Measurements from ENCODE around the gene FAM20C. TPM values are rescaled to one million over a fixed set of nuclear protein-coding genes. Genes with fewer than 3 reads are reported as not detected.
"Not testable (repeated sequence)": the region's sequence is repeated elsewhere in the genome, so short reads cannot be mapped to it uniquely, and the experiment has no call there.

FAM20C gene
- total RNA-seq, 1 experiment from 2014 or later, result 62.4 TPM

GRCh38 chr7:181738-182137, 10.6 kb upstream of the FAM20C start:
- TF ChIP-seq SIN3A (IDR thresholded peaks at IDR 0.05; ENCODE audit: borderline replicate concordance, insufficient read depth, low read depth, low read length), result no peak
- TF ChIP-seq POLR2AphosphoS5 (IDR thresholded peaks at IDR 0.05; ENCODE audit: low read depth, low read length), result no peak
- no peak for TF ChIP-seq CTCF (IDR thresholded peaks at IDR 0.05)
- no peak for TF ChIP-seq TCF7L2 (IDR thresholded peaks at IDR 0.05; ENCODE audit: low read depth, low read length)
- no peak for TF ChIP-seq REST (IDR thresholded peaks at IDR 0.05; ENCODE audit: insufficient read depth in 1 of 2, low read depth in 2 of 2, low read length in 1 of 2)
- POLR2A ChIA-PET, result no interaction called here
- no TSS peak for BruUV-seq (replicated peaks)

GRCh38 chr7:182502-182901, 9.9 kb upstream of the FAM20C start:
- BruUV-seq (replicated peaks); CTCF ChIA-PET; POLR2A ChIA-PET; ATAC-seq; H3K4me1 ChIP-seq (ENCODE audit: control insufficient read depth, insufficient read depth, low read length); H3K36me3 ChIP-seq (ENCODE audit: control insufficient read depth, insufficient read depth, low read length); H3K4me3 ChIP-seq (ENCODE audit: low read depth in 2 of 2, low read length in 2 of 2); intact Hi-C loops (cut with micrococcal nuclease; ENCODE audit: unreplicated experiment); H3K27me3 ChIP-seq (ENCODE audit: control insufficient read depth, insufficient read depth, low read length); in situ Hi-C loops (cut with HindIII; ENCODE audit: low pct_unique_long_range_greater_than_20kb, low sequenced_read_pairs); H3K9me3 ChIP-seq (ENCODE audit: control insufficient read depth, insufficient read depth, low read depth, low read length); H3K27ac ChIP-seq (ENCODE audit: low read length); DNase-seq (ENCODE audit: low read depth, low spot score): not testable (repeated sequence)

More at GRCh38 chr7:181738-182137, 10.6 kb upstream of the FAM20C start:
- no peaks in the 10 kb centered on the region for H3K9me3 ChIP-seq (ENCODE audit: control insufficient read depth, insufficient read depth, low read depth, low read length)
- no peak for DNase-seq (ENCODE audit: low read depth, low spot score)
- peaks cover 8% of the 10 kb centered on the region; the same call in 1 of the 2 replicates for H3K27me3 ChIP-seq (ENCODE audit: control insufficient read depth, insufficient read depth, low read length)
- no peak overlapping the region for H3K27ac ChIP-seq (ENCODE audit: low read length)
- no peaks in the 10 kb centered on the region for H3K36me3 ChIP-seq (ENCODE audit: control insufficient read depth, insufficient read depth, low read length)
- CTCF ChIA-PET, result no interaction called here
- ATAC-seq, result no peak
- H3K4me3 ChIP-seq (ENCODE audit: low read depth in 2 of 2, low read length in 2 of 2), result no peak overlapping the region
- in situ Hi-C loops (cut with HindIII; ENCODE audit: low pct_unique_long_range_greater_than_20kb, low sequenced_read_pairs) (no loop called here), intact Hi-C loops (cut with micrococcal nuclease; ENCODE audit: unreplicated experiment) (no loop called here)
- no peaks in the 10 kb centered on the region for H3K4me1 ChIP-seq (ENCODE audit: control insufficient read depth, insufficient read depth, low read length)

- ATAC-seq (no peak), DNase-seq (ENCODE audit: low read depth, low spot score) (no peak)
- Histone ChIP-seq H3K9me3 (ENCODE audit: control insufficient read depth, insufficient read depth, low read depth, low read length) (no peaks in the 10 kb centered on the region), H3K36me3 (ENCODE audit: control insufficient read depth, insufficient read depth, low read length) (no peaks in the 10 kb centered on the region), H3K4me3 (ENCODE audit: low read depth in 2 of 2, low read length in 2 of 2) (no peak overlapping the region), H3K27me3 (ENCODE audit: control insufficient read depth, insufficient read depth, low read length) (no peaks in the 10 kb centered on the region), H3K27ac (ENCODE audit: low read length) (no peak overlapping the region), H3K4me1 (ENCODE audit: control insufficient read depth, insufficient read depth, low read length) (no peaks in the 10 kb centered on the region)
- TF ChIP-seq TCF7L2 (IDR thresholded peaks at IDR 0.05; ENCODE audit: low read depth, low read length) (no peak), SIN3A (IDR thresholded peaks at IDR 0.05; ENCODE audit: borderline replicate concordance, insufficient read depth, low read depth, low read length) (no peak), CTCF (IDR thresholded peaks at IDR 0.05) (no peak), POLR2AphosphoS5 (IDR thresholded peaks at IDR 0.05; ENCODE audit: low read depth, low read length) (no peak), REST (IDR thresholded peaks at IDR 0.05; ENCODE audit: insufficient read depth in 1 of 2, low read depth in 2 of 2, low read length in 1 of 2) (no peak)
- in situ Hi-C loops (cut with HindIII; ENCODE audit: low pct_unique_long_range_greater_than_20kb, low sequenced_read_pairs), result no loop called here
- ChIA-PET CTCF (no interaction called here), POLR2A (no interaction called here)
- intact Hi-C loops (cut with micrococcal nuclease; ENCODE audit: unreplicated experiment), result no loop called here
- BruUV-seq (replicated peaks), result no TSS peak
These were observed 8.7 kb upstream of the FAM20C start for GRCh38 chr7:183496-184292.

All from Panc1 (cell line).